ENCODE measurements around the gene GABRG3. TPM values are rescaled to one million over a fixed set of nuclear protein-coding genes. Genes with fewer than 3 reads are reported as not detected.
"Not testable (repeated sequence)": the region's sequence is repeated elsewhere in the genome, so short reads cannot be mapped to it uniquely, and the experiment has no call there.

Gene GABRG3
- total RNA-seq, 1 donor from 2014 or later: 0.54 TPM

GRCh38 chr15:27360316-27360715, 389.3 kb downstream of the GABRG3 start:
- no peak for FAIRE-seq

GRCh38 chr15:27361438-27361837, 390.5 kb downstream of the GABRG3 start:
- H3K4me2 ChIP-seq (ENCODE audit: low read length): no peak overlapping the region
- Mint-ChIP-seq H3K9me3 (ENCODE audit: unreplicated experiment) (no peaks in the 10 kb centered on the region), H3K4me3 (ENCODE audit: unreplicated experiment) (no peak overlapping the region), H3K36me3 (ENCODE audit: low read depth, unreplicated experiment) (no peaks in the 10 kb centered on the region), H3K27me3 (ENCODE audit: low read depth, unreplicated experiment) (peaks cover 9% of the 10 kb centered on the region), H3K27ac (ENCODE audit: unreplicated experiment) (no peak overlapping the region), H3K4me1 (ENCODE audit: low read depth, unreplicated experiment) (no peaks in the 10 kb centered on the region)
- FAIRE-seq: no peak
- no peaks in the 10 kb centered on the region for H3K27me3 ChIP-seq (ENCODE audit: insufficient read depth, low read length)
- no peaks in the 10 kb centered on the region for H3K36me3 ChIP-seq (ENCODE audit: insufficient read depth, low read length)
- no peak for DNase-seq (ENCODE audit: low read depth)
- H3K4me3 ChIP-seq (ENCODE audit: insufficient read depth, low read depth, low read length): no peak overlapping the region
- no peak overlapping the region for H3K9ac ChIP-seq (ENCODE audit: low read length)
- H3K79me2 ChIP-seq (ENCODE audit: insufficient read depth, low read length): no peaks in the 10 kb centered on the region
- H2AFZ ChIP-seq (ENCODE audit: low read depth, low read length): no peak overlapping the region
- no peak for TF ChIP-seq EZH2 (IDR thresholded peaks at IDR 0.05; ENCODE audit: insufficient read depth, low read length)
- TF ChIP-seq, protein P1, sequence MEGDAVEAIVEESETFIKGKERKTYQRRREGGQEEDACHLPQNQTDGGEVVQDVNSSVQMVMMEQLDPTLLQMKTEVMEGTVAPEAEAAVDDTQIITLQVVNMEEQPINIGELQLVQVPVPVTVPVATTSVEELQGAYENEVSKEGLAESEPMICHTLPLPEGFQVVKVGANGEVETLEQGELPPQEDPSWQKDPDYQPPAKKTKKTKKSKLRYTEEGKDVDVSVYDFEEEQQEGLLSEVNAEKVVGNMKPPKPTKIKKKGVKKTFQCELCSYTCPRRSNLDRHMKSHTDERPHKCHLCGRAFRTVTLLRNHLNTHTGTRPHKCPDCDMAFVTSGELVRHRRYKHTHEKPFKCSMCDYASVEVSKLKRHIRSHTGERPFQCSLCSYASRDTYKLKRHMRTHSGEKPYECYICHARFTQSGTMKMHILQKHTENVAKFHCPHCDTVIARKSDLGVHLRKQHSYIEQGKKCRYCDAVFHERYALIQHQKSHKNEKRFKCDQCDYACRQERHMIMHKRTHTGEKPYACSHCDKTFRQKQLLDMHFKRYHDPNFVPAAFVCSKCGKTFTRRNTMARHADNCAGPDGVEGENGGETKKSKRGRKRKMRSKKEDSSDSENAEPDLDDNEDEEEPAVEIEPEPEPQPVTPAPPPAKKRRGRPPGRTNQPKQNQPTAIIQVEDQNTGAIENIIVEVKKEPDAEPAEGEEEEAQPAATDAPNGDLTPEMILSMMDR (IDR thresholded peaks at IDR 0.05; ENCODE audit: insufficient read depth, low read depth, low read length): no peak
- no peaks in the 10 kb centered on the region for H3K9me3 ChIP-seq (ENCODE audit: insufficient read depth, low read depth, low read length)
- no peaks in the 10 kb centered on the region for H3K4me1 ChIP-seq (ENCODE audit: insufficient read depth, low read length)
- H4K20me1 ChIP-seq (ENCODE audit: insufficient read depth, low read length): no peaks in the 10 kb centered on the region
- no peak overlapping the region for H3K27ac ChIP-seq (ENCODE audit: low read depth, low read length)

More at GRCh38 chr15:27360316-27360715, 389.3 kb downstream of the GABRG3 start:
- Histone ChIP-seq H4K20me1 (ENCODE audit: insufficient read depth, low read length) (no peaks in the 10 kb centered on the region), H2AFZ (ENCODE audit: low read depth, low read length) (no peak overlapping the region), H3K27ac (ENCODE audit: low read depth, low read length) (no peak overlapping the region), H3K9me3 (ENCODE audit: insufficient read depth, low read depth, low read length) (no peaks in the 10 kb centered on the region), H3K9ac (ENCODE audit: low read length) (no peak overlapping the region), H3K4me1 (ENCODE audit: insufficient read depth, low read length) (no peaks in the 10 kb centered on the region), H3K36me3 (ENCODE audit: insufficient read depth, low read length) (no peaks in the 10 kb centered on the region), H3K4me3 (ENCODE audit: insufficient read depth, low read depth, low read length) (no peak overlapping the region), H3K27me3 (ENCODE audit: insufficient read depth, low read length) (no peaks in the 10 kb centered on the region), H3K79me2 (ENCODE audit: insufficient read depth, low read length) (no peaks in the 10 kb centered on the region), H3K4me2 (ENCODE audit: low read length) (no peak overlapping the region)
- H3K27ac Mint-ChIP-seq (ENCODE audit: unreplicated experiment): no peak overlapping the region
- no peaks in the 10 kb centered on the region for H3K4me1 Mint-ChIP-seq (ENCODE audit: low read depth, unreplicated experiment)
- H3K9me3 Mint-ChIP-seq (ENCODE audit: unreplicated experiment): no peaks in the 10 kb centered on the region
- DNase-seq (ENCODE audit: low read depth): no peak
- TF ChIP-seq EZH2 (IDR thresholded peaks at IDR 0.05; ENCODE audit: insufficient read depth, low read length): no peak
- TF ChIP-seq, protein P1 (IDR thresholded peaks at IDR 0.05; ENCODE audit: insufficient read depth, low read depth, low read length): no peak
- H3K36me3 Mint-ChIP-seq (ENCODE audit: low read depth, unreplicated experiment): no peaks in the 10 kb centered on the region
- peaks cover 5% of the 10 kb centered on the region for H3K27me3 Mint-ChIP-seq (ENCODE audit: low read depth, unreplicated experiment)
- H3K4me3 Mint-ChIP-seq (ENCODE audit: unreplicated experiment): no peak overlapping the region

- no peaks in the 10 kb centered on the region for H3K79me2 ChIP-seq (ENCODE audit: insufficient read depth, low read length)
- no peak for TF ChIP-seq EZH2 (IDR thresholded peaks at IDR 0.05; ENCODE audit: insufficient read depth, low read length)
- TF ChIP-seq, protein P1 (IDR thresholded peaks at IDR 0.05; ENCODE audit: insufficient read depth, low read depth, low read length): no peak
- H3K9me3 ChIP-seq (ENCODE audit: insufficient read depth, low read depth, low read length): no peaks in the 10 kb centered on the region
- no peak overlapping the region for H3K9ac ChIP-seq (ENCODE audit: low read length)
- H3K4me1 ChIP-seq (ENCODE audit: insufficient read depth, low read length): no peaks in the 10 kb centered on the region
- H3K36me3 ChIP-seq (ENCODE audit: insufficient read depth, low read length): no peaks in the 10 kb centered on the region
- peaks cover 8% of the 10 kb centered on the region for H3K27me3 Mint-ChIP-seq (ENCODE audit: low read depth, unreplicated experiment)
- no peak for FAIRE-seq
- no peaks in the 10 kb centered on the region for H3K4me1 Mint-ChIP-seq (ENCODE audit: low read depth, unreplicated experiment)
- no peak overlapping the region for H3K27ac Mint-ChIP-seq (ENCODE audit: unreplicated experiment)
- H3K4me3 Mint-ChIP-seq (ENCODE audit: unreplicated experiment): no peak overlapping the region
- no peak overlapping the region for H3K4me2 ChIP-seq (ENCODE audit: low read length)
- no peak overlapping the region for H3K4me3 ChIP-seq (ENCODE audit: insufficient read depth, low read depth, low read length)
- no peak for DNase-seq (ENCODE audit: low read depth)
- H3K27me3 ChIP-seq (ENCODE audit: insufficient read depth, low read length): no peaks in the 10 kb centered on the region
- no peak overlapping the region for H2AFZ ChIP-seq (ENCODE audit: low read depth, low read length)
- no peaks in the 10 kb centered on the region for H3K36me3 Mint-ChIP-seq (ENCODE audit: low read depth, unreplicated experiment)
- no peak overlapping the region for H3K27ac ChIP-seq (ENCODE audit: low read depth, low read length)
- no peaks in the 10 kb centered on the region for H4K20me1 ChIP-seq (ENCODE audit: insufficient read depth, low read length)
- no peaks in the 10 kb centered on the region for H3K9me3 Mint-ChIP-seq (ENCODE audit: unreplicated experiment)
Observed at GRCh38 chr15:27365456-27365855, 394.5 kb downstream of the GABRG3 start.

DNA sequence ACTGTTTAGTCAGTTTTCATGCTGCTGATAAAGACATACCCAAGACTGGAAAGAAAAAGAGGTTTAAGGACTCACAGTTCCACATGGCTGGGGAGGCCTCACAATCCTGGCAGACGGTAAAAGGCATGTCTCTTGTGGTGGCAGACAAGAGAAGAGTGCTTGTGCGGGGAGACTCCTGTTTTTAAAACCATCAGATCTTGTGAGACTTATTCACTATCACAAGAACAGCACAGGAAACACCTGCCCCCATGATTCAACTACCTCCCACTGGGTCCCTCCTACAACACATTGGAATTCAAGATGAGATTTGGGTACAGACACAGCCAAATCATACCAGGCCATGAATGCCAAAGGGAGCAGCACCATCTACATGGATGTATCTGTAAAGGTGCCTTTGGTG, 406.4 kb downstream of the GABRG3 start:
- not testable (repeated sequence) for H3K9me3 Mint-ChIP-seq (ENCODE audit: unreplicated experiment); H2AFZ ChIP-seq (ENCODE audit: low read depth, low read length); H3K27ac ChIP-seq (ENCODE audit: low read depth, low read length); H3K4me1 ChIP-seq (ENCODE audit: insufficient read depth, low read length); H3K36me3 Mint-ChIP-seq (ENCODE audit: low read depth, unreplicated experiment); H3K4me2 ChIP-seq (ENCODE audit: low read length); H3K9me3 ChIP-seq (ENCODE audit: insufficient read depth, low read depth, low read length); H3K36me3 ChIP-seq (ENCODE audit: insufficient read depth, low read length); FAIRE-seq; H3K4me3 Mint-ChIP-seq (ENCODE audit: unreplicated experiment); DNase-seq (ENCODE audit: low read depth); H3K4me1 Mint-ChIP-seq (ENCODE audit: low read depth, unreplicated experiment); H3K27ac Mint-ChIP-seq (ENCODE audit: unreplicated experiment); H3K9ac ChIP-seq (ENCODE audit: low read length); H4K20me1 ChIP-seq (ENCODE audit: insufficient read depth, low read length); H3K79me2 ChIP-seq (ENCODE audit: insufficient read depth, low read length); H3K4me3 ChIP-seq (ENCODE audit: insufficient read depth, low read depth, low read length); H3K27me3 ChIP-seq (ENCODE audit: insufficient read depth, low read length); H3K27me3 Mint-ChIP-seq (ENCODE audit: low read depth, unreplicated experiment)

Data from astrocyte (in vitro differentiated cells and primary cell).